GM12875 (cell line): ENCODE measurements around the gene COL28A1.

Experiments used
- H3K4me3 ChIP-seq: one replicate; pipeline ENCODE4 v1.5.1; 2011; ENCODE audit warnings: low read depth, low read length, control low read depth
- CTCF ChIP-seq: IDR thresholded peaks from 2 replicates; pipeline ENCODE4 v1.5.1; 2011; ENCODE audit warnings: low read depth, mild to moderate bottlenecking, control low read depth, inconsistent platforms, low read length, moderate library complexity, borderline replicate concordance; ENCODE audit not compliant: insufficient read depth

COL28A1 gene

GRCh38 chr7:7421826-7422225, 113.8 kb downstream of the COL28A1 start:
- H3K4me3 ChIP-seq = no peak overlapping the region
- TF ChIP-seq CTCF = no peak

GRCh38 chr7:7418997-7419396, 116.7 kb downstream of the COL28A1 start:
- TF ChIP-seq CTCF = no peak
- H3K4me3 ChIP-seq = no peak overlapping the region

DNA sequence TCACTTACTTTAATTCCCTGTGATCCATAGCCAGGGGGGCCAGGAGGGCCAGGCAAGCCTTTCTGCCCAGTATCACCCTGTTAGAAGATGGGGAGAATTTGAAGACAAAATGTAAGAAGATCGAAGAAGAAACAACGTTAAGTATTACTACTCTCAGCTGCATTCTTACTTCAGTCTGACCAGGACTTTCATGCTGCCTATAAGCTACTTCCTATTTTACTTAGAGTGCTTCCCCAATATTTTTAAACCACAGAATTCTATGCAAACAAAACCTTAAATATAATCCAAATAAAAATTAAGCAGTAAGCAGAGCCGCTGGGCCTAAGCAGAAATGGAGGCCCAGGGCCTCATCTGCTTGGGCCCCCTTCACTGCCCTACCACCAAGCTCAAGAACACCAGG, 117.8 kb downstream of the COL28A1 start:
- TF ChIP-seq CTCF = no peak
- H3K4me3 ChIP-seq = no peak overlapping the region

DNA sequence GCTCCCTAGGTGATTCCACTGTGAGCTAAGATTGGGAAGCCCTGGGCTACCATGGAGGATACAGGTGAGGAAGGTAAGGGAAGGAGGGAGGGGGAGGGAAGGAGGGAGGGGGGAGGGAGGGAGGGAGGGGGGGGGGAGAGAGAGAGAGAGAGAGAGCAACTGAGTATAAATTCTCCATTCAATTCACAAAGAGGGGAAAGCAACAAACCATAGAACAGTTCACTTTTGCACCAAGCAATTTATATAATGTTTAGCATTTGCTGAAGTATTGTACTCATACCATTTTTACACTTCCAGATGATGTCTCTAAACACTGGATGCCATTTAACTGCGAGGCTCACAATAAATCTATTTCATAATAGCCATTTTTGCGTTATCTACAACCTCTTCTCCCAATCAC, 118.3 kb downstream of the COL28A1 start:
- H3K4me3 ChIP-seq = no peak overlapping the region
- no peak for TF ChIP-seq CTCF

GRCh38 chr7:7416031-7416858, 119.4 kb downstream of the COL28A1 start:
- TF ChIP-seq CTCF = no peak
- no peak overlapping the region for H3K4me3 ChIP-seq

DNA sequence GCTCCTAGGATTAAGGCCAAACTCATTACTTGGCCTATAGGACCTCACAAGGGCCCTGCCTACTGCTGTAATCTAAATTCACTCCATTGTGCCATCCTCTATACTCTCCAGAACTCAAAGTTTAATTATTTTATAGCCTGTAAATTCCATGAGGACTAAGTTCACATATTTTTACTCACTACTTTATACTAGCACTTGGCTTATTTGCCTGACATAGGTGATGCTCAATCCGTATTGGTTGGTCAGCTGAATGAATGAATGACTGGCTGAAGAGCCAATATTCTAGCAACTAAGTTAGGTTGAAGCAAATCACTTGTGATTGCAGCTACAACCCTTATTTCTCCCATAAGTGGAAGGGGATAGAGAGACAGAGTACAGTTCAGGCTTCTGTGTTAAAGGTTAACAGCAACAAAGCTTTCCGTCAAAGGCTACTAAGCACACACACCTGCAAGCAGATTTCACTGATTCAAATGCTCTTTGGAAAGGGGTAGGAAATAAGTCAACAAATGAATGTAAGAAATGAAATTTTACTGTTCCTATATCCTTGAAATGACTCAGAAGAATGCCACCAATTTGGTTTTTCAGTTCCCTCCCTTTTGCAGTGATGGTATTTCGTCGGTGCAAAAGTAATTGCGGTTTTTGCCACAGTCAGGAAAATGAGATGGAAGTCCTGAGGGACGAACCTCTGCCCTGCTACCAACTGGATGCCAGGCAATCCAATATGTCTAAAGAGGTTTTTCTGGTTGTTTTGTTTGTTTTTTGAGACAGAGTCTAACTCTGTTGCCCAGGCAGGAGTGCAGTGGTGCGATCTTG, 120.7 kb downstream of the COL28A1 start:
- TF ChIP-seq CTCF = no peak

More for the DNA sequence above, 120.7 kb downstream of the COL28A1 start:
- no peak overlapping the region for H3K4me3 ChIP-seq
